SH-SY5Y (cell line): ENCODE measurements around the gene HTT.

Experiments used
- GATA2 ChIP-seq: IDR thresholded peaks from 2 replicates; pipeline ENCODE4 v1.6.1; 2011; ENCODE audit warnings: mild to moderate bottlenecking, low read depth, low read length
- GATA3 ChIP-seq: IDR thresholded peaks from 2 replicates; pipeline ENCODE4 v1.6.1; 2011; ENCODE audit warnings: low read depth, mild to moderate bottlenecking, low read length, moderate library complexity

DNA sequence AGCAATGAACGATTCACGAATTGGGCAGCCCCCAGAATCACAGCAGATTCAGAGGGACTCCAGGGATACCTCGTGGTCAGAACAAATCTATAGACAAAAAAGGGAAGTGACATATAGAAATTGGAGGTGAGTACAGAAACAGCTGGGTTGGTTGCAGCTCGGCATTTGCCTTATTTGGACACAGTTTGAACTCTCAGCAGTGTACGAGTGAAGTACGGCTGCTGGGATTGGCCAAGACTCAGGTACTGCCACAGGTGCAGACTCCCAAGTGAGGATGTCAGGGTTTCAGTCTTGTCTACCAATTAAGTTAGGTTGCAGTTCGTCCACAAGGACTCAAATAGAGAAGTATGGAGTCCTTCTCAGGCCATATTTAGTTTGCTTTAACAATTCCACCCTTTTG lies 28.3 kb upstream of the HTT start:
- TF ChIP-seq GATA3 (no peak), GATA2 (no peak)
